Stimulated activated CD8-positive, alpha-beta memory T cell treated with anti-CD3 and anti-CD28 coated beads, Interleukin-7, amount 100 ng/mL, for 48 hours (primary cell): ENCODE results near the gene PAK2.
"Not testable (repeated sequence)": the region's sequence is repeated elsewhere in the genome, so short reads cannot be mapped to it uniquely, and the experiment has no call there.

Experiments used
- DNase-seq, 2 donors: peaks; one replicate each; pipeline ENCODE4 v3.0.0-alpha.2; 2020; ENCODE audit warnings: low read depth in 1 of 2; ENCODE audit errors: extremely low read depth in 1 of 2

Gene PAK2

GRCh38 chr3:196739671-196740480 is at the start of gene PAK2:
TSS of gene PAK2 (plus strand) at chr3:196739857. CDS start at chr3:196782647, 42,790 bp downstream.
- DNase-seq: peak; percentile 81 to 83

GRCh38 chr3:196689941-196690660 is 49.6 kb upstream of the PAK2 start:
- no peak for DNase-seq

- DNase-seq: no peak
Measured at GRCh38 chr3:196691386-196691785, 48.3 kb upstream of the PAK2 start.

- no peak for DNase-seq
Measured at GRCh38 chr3:196694202-196694638, 45.4 kb upstream of the PAK2 start.

- DNase-seq: no peak
Measured at GRCh38 chr3:196694941-196695848, 44.5 kb upstream of the PAK2 start.

GRCh38 chr3:196695849-196696226 is 43.8 kb upstream of the PAK2 start:
- no peak for DNase-seq

GRCh38 chr3:196697270-196697669 is 42.4 kb upstream of the PAK2 start:
- DNase-seq: no peak

- DNase-seq: no peak
Measured at GRCh38 chr3:196699749-196700148, 39.9 kb upstream of the PAK2 start.

GRCh38 chr3:196700801-196701200 is 38.9 kb upstream of the PAK2 start:
- no peak for DNase-seq

- DNase-seq: no peak
Measured at GRCh38 chr3:196706327-196706726, 33.3 kb upstream of the PAK2 start.

- DNase-seq: no peak
Measured at GRCh38 chr3:196706731-196707130, 32.9 kb upstream of the PAK2 start.

GRCh38 chr3:196707566-196707965 is 32.1 kb upstream of the PAK2 start:
- no peak for DNase-seq

- no peak for DNase-seq
Measured at GRCh38 chr3:196708467-196708866, 31.2 kb upstream of the PAK2 start.

- peak; percentile 84 to 88 for DNase-seq
Measured at GRCh38 chr3:196711838-196712513, 27.7 kb upstream of the PAK2 start, which contains the start of the genes CEP19 and PIGX. TSS of gene CEP19 (minus strand) at chr3:196712250. CDS start at chr3:196708657, 3,593 bp downstream. TSS of gene PIGX (plus strand) at chr3:196712377.

GRCh38 chr3:196712514-196713413 is 26.9 kb upstream of the PAK2 start:
- DNase-seq: peak; percentile 7 to 39

GRCh38 chr3:196717162-196717561 is 22.5 kb upstream of the PAK2 start:
- DNase-seq: not testable (repeated sequence)

- DNase-seq: no peak
Measured at GRCh38 chr3:196721097-196721496, 18.6 kb upstream of the PAK2 start.

GRCh38 chr3:196726788-196727675 is 12.6 kb upstream of the PAK2 start:
- peak in 1 of 2 donors; percentile 18 for DNase-seq
